CD4-positive, alpha-beta T cell treated with Interleukin-2 at 100 ng/mL for 4 hours (primary cell): ENCODE measurements around the gene SFXN1.
"Not testable (repeated sequence)": the region's sequence is repeated elsewhere in the genome, so short reads cannot be mapped to it uniquely, and the experiment has no call there.

Source experiments
- DNase-seq: peaks from one replicate; pipeline ENCODE4 v3.0.0-alpha.2; 2020; ENCODE audit warnings: low spot score

SFXN1 gene

GRCh38 chr5:175494264-175495183 is 16.2 kb downstream of the SFXN1 start:
- no peak for DNase-seq

DNA sequence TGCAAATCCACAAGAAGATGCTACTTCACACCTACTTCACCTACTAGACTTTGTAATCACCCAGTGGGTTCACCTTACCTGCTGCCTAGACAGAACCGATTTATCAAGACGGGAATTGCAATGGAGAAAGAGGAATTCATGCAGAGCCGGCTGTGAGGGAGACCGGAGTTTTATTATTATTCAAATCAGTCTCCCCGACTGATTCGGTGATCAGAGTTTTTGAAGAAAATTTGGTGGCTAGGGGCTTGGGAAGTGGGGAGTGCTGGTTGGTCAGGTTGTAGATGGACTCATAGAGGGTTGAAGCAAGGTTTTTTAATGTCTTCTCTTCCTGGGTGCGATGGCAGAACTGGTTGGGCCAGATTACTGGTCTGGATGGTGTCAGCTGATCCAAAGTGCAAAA is 23.4 kb downstream of the SFXN1 start:
- no peak for DNase-seq

DNA sequence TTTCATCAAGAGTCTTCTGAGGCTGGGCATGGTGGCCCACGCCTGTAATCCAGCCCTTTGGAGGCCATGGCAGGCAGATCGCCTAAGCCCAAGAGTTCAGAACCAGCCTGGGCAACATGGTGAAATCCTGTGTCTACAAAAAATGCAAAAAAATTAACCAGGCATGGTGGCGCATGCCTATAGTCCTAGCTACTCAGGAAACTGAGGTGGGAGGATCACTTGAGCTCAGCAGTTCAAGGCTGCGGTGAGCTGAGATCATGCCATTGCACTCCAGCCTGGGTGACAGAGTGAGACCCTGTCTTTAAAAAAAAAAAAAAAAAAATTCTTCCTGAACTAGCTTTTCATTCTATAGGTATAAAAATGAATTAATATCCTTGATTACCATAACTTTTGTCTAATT is 29.3 kb downstream of the SFXN1 start:
- DNase-seq, result peak; percentile 49

GRCh38 chr5:175508896-175509295 is 30.5 kb downstream of the SFXN1 start:
- DNase-seq, result no peak

DNA sequence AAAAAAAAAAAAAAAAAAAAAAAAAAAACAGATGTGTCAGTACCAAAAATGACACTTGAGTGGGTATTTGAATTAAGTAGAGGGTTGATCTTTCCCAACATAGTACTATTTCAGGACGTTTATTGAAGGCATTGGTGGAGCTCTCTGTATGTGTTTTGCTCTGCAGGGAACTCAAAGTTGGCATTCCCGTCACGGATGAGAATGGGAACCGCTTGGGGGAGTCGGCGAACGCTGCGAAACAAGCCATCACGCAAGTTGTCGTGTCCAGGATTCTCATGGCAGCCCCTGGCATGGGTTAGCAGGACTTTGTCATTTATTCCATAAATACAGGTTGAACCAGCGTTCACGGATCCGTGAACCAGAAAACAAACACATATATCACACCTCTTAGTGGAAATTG is 34.9 kb downstream of the SFXN1 start:
- DNase-seq, result no peak

DNA sequence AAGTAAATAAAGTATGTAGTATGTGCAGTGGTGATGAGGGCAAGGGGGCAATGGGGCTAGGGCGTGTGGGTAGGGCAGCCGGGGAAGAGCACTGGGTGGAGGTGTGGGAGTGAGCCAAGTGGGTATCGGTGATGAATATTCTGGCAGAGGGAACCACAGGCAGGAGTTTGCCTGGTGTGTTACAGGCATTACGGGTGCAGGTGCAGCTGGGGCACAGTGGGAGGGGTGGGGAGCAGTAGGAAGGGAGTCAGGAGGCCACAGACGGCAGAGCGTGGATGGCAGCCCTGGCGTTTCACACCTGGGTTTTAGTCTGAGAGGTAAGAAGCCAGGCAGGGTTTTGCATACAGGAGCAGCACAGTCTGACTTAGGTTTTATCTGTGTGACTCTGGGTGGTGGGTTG is 35.4 kb downstream of the SFXN1 start:
- DNase-seq, result no peak

DNA sequence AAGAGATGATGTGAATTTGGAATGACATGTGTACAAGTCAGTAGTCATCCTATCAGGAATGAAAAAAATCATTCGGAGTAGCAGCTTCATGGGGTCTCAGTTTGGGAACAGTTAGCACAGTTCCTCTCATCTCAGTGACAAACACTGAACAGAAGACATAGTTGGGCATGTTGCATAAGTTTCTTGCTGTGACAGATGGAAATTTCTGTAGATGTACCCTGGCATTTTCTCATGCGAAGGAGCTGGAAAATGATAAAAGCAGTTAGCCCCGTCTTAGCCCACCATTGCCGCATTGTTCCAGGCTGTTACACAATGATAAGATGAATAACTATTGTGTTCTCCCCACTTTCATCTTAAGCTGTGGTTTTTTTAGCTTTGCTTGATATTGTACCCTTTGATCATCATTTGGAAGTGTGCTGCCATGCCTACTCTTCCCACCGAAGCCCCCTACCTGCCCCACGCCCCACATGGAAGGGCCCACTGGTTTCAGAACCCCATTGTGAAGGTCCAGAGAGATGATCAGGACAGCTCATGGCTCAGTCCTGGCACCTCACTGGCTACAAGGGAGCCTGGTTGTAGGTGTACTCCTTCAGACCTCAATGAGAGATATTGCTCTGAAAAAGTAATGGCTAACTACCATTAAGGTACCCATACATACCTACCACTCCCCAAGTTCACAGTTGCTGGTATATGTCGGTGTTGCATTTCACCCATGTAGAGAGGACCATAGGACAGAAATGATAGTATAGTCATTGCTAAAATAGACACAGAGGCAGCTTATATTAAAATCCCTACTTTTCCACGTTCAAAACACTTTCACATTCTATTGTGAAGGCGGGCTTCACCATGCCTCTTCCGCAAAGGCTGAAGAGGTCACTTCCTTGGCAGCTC is 38.8 kb downstream of the SFXN1 start:
- DNase-seq, result no peak

- DNase-seq, result peak; percentile 79
These were observed 39.6 kb downstream of the SFXN1 start for GRCh38 chr5:175517824-175518450.

GRCh38 chr5:175519006-175519405 is 40.6 kb downstream of the SFXN1 start:
- no peak for DNase-seq

GRCh38 chr5:175520321-175520720 is 42.0 kb downstream of the SFXN1 start:
- peak; percentile 17 for DNase-seq

GRCh38 chr5:175520873-175521272 is 42.5 kb downstream of the SFXN1 start:
- DNase-seq, result no peak

- peak; percentile 57 for DNase-seq
These were observed 43.0 kb downstream of the SFXN1 start for GRCh38 chr5:175521313-175521833.

DNA sequence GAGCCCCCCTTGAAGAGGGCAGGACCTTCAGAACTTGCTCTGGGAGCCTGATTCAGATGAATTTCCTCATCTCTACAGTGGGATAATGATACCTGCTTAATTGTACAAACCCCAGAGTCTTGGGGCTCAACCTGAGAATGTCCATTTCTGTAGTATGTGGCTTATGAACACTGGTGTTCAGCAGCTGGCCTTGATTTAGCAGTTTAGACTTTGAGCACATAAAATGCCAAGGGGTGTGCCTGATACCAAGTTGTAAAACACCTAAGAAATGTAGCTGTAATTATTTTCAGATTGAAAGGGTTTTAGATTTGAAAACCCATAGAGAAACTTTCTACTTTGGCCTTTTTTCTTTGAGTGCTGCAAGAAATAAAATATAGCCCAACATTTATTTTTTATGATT is 44.9 kb downstream of the SFXN1 start:
- DNase-seq, result no peak

- no peak for DNase-seq
These were observed 45.9 kb downstream of the SFXN1 start for GRCh38 chr5:175524211-175524610.

GRCh38 chr5:175526691-175527090 is 48.3 kb downstream of the SFXN1 start:
- no peak for DNase-seq

DNA sequence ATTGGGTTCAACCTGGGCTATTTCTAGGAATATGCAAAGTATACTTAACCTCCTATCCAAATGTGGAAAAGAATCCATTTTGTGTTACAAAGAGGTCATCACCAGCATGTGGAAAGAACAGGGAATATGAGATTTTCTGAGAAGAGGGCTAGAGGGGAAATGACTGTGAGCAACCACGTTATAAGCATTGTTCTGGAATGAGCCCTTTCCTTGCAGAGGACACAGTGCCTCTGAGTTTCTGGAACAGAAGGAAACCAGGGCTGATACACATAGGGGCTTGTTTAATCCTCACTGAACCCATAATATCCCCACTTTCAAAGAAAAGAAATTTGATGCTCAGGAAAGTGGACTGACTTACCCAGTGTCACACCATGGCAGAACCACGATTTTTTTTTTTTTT is 53.0 kb downstream of the SFXN1 start:
- DNase-seq, result no peak

DNA sequence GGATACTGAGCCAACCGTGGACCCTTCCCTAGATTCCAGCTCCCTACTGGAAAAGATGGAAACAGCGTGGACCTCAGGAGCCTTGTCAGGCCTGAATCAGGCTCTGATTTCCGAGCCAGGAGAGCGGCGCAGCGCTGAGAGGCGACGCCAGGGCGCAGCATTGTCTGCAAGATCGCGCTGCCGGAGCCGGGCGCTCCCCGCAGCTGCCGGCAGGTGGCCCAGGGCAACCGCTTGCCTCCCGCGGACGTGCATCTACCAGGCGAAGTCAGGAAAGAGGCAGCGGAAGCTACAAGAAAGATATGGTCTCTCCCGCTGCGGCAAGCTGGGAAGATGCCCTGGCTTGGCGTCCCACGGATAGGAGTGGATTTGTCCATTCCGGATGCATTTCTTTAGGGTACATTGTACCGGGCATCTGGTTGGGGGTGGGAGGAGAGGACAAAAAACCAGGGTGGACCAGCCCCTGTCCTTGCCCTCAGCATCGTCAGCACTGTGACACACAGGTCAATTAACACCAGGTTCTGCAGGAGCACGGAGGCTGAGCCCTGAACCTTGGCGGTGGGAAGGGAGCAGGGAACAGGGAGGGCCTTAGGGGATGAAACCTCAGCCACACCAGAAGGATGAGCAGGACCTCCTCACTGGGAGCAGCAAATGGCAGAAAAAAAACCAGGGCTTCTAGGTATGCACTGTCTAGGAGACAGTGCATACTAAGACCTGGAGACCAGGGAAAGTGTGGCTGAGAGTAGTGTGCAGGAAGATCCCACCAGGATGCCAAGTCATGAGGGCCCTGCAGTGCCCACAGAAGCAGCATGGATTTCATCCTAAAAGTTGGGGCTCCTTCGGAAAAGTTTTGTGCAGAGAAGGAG is 55.9 kb downstream of the SFXN1 start:
- peak; percentile 82 for DNase-seq

- not testable (repeated sequence) for DNase-seq
These were observed 57.0 kb downstream of the SFXN1 start for GRCh38 chr5:175535331-175535730.

GRCh38 chr5:175535796-175536195 is 57.4 kb downstream of the SFXN1 start:
- DNase-seq, result no peak

- no peak for DNase-seq
These were observed 60.2 kb downstream of the SFXN1 start for GRCh38 chr5:175538576-175538975.

DNA sequence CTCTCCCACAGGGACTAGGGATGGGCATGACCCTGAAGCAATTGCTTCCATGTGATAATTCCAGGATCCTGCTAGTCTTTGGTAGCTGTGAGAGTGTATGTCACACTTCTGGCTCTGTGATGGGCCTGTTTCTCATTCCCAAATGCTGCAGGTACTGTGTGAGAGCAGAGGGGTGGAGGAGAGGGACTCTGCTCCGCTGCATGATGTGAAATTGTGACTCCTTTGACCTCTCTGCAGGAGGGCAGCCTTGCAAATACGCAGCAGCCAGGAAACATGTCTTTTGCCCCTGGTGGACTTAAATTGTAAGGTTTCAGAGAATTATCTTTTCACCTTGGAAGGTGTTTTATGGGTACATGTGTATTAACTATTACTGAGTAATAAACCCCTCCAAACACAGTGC is 61.6 kb downstream of the SFXN1 start:
- no peak for DNase-seq
